Measurements from ENCODE around the gene TRABD2B. TPM values are rescaled to one million over a fixed set of nuclear protein-coding genes. Genes with fewer than 3 reads are reported as not detected.

Gene TRABD2B
- total and polyA plus RNA-seq, 2 experiments from 2014 or later = not detected

DNA sequence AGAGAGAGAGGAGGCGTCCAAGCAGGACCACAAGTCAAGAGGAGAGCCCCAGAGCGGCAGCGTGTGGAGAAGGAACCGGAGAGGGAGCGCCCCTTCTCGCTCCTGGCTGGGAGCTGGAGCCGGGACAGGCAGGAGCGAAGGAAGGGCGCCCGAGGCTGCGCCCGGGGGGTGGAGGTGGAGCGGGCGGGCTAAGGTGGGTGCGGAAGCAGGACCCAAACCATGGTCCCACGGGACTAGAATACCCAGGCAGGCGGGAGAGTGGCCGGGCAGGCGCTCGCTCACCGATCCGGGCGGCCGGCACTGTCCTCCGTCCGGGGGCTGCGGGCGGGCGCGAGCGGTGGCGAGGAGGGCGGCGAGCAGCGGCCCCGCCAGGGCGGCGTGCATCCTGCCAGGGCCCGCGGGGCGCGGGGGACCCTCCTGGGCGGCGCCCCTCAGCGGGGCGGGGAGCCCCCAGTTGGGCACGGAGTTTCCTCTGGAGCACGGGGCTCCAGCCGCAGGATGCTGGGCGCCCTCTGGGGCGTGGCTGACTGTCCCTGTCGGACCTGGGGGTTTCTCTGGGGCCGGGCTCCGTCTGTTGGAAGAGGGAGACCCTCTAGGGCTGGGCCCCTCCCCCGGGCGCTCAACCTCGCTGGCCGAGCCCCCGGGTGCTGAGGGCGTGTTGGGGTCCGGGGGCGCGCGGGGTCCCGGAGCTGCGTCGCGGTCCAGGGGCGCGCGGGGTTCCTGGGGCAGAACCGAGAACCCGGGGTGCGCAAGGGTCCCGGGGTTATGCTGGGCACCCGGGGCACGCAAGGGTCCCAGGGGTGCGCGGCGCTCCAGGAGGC is 569 bp downstream of the TRABD2B start:
- TF ChIP-seq EZH2 (IDR thresholded peaks at IDR 0.05; ENCODE audit: insufficient read depth, poor library complexity, severe bottlenecking) (peak; percentile 80), EZH2phosphoT487 (IDR thresholded peaks at IDR 0.05; ENCODE audit: insufficient read depth, low read depth) (no peak)
- no peak overlapping the region for H2AFZ ChIP-seq
- H3K9me2 ChIP-seq (ENCODE audit: insufficient read depth) = no peaks in the 10 kb centered on the region
- H3K4me2 ChIP-seq (ENCODE audit: unreplicated experiment) = peak overlapping the region; percentile 65
- H3K4me3 ChIP-seq = peak overlapping the region; percentile 49
- no peaks in the 10 kb centered on the region for H4K20me1 ChIP-seq (ENCODE audit: insufficient read depth)
- no peaks in the 10 kb centered on the region for H3K4me1 ChIP-seq (ENCODE audit: insufficient read depth)
- no peaks in the 10 kb centered on the region for H3F3A ChIP-seq (ENCODE audit: insufficient read depth)
- no peaks in the 10 kb centered on the region for H3K79me2 ChIP-seq (ENCODE audit: insufficient read depth)
- H3K9ac ChIP-seq = no peak overlapping the region
- peaks cover 63% of the 10 kb centered on the region for H3K27me3 ChIP-seq (replicated peaks; ENCODE audit: insufficient read depth)
- WGBS, 2 experiments (ENCODE audit: low coverage in 1 of 2, low lambda C conversion rate in 2 of 2, missing lambda C conversion rate in 2 of 2) = 5 to 7% methylated on average over 17 to 69 of the region's 80 CpGs
- H3K9me3 ChIP-seq (ENCODE audit: low read depth) = no peaks in the 10 kb centered on the region
- in situ Hi-C loops (cut with MboI) = no loop called here
- DNase-seq = peak; percentile 38
- no peak overlapping the region for H3K27ac ChIP-seq
- H3K36me3 ChIP-seq (ENCODE audit: low read depth) = no peaks in the 10 kb centered on the region

DNA sequence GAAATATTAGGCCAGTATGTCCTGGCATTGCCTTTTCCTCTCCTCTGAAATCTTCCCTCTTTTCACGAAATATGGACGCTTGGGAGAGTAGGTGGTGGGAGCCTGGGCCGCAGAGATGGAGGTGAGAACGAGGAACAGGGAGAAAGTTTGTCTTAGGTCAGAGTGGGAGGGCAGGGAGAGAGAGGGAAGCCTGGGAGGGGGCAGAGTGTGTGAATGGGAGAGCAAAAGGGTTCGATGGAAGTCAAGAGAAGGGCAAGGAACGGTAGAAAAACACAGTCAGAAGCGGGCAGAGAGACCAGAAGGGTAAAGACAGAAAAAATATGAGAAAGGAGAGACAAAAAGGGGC is 1.2 kb downstream of the TRABD2B start:
- WGBS, 2 experiments (ENCODE audit: low coverage in 1 of 2, low lambda C conversion rate in 2 of 2, missing lambda C conversion rate in 2 of 2) = 37 to 43% methylated on average over 7 of the region's 7 CpGs
- Histone ChIP-seq H3K4me3 (no peak overlapping the region), H3K9ac (no peak overlapping the region), H2AFZ (no peak overlapping the region), H3K4me1 (ENCODE audit: insufficient read depth) (no peaks in the 10 kb centered on the region), H3K27me3 (replicated peaks; ENCODE audit: insufficient read depth) (peaks cover 59% of the 10 kb centered on the region), H3K79me2 (ENCODE audit: insufficient read depth) (no peaks in the 10 kb centered on the region), H4K20me1 (ENCODE audit: insufficient read depth) (no peaks in the 10 kb centered on the region), H3K27ac (no peak overlapping the region), H3K9me2 (ENCODE audit: insufficient read depth) (no peaks in the 10 kb centered on the region), H3F3A (ENCODE audit: insufficient read depth) (no peaks in the 10 kb centered on the region), H3K36me3 (ENCODE audit: low read depth) (no peaks in the 10 kb centered on the region), H3K9me3 (ENCODE audit: low read depth) (no peaks in the 10 kb centered on the region), H3K4me2 (ENCODE audit: unreplicated experiment) (no peak overlapping the region)
- in situ Hi-C loops (cut with MboI) = no loop called here
- DNase-seq = no peak
- no peak for TF ChIP-seq EZH2 (IDR thresholded peaks at IDR 0.05; ENCODE audit: insufficient read depth, poor library complexity, severe bottlenecking)

DNA sequence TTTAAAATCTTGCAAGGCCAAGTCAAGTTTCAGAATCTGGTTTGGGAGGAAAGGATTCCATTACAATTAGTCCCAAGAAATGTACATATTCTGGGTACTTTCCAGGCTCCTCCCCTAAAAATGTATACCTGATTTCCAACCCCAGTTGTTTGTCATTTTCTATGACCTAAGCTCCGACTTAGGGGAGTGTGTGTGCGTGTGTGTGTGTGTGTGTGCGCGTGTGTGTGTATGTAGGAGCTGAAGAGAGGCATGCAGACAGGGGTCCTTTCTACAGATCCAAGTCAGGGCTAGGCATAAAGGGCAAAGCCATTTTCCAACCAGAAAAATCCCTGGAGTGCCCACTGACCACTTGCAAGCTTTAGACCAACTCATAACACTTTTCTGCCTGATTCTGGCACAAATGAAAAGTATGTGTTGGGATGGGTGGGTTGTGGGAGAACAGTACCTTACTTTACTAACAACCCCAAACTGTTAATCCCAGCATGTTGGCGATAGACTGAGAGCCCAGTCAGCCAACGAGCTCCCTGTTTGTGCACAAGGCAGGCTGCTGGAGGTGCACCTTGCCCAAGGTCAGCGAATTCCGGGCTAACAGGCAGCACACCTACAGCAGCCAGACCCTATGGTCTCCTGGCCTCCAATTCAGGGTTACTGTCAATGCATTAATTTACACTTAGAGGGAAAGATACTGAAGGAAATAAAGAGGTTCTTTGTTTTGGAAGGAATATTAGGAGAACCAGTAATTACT is 1.7 kb downstream of the TRABD2B start:
- Histone ChIP-seq H2AFZ (no peak overlapping the region), H3K27me3 (replicated peaks; ENCODE audit: insufficient read depth) (peaks cover 53% of the 10 kb centered on the region), H4K20me1 (ENCODE audit: insufficient read depth) (no peaks in the 10 kb centered on the region), H3K4me2 (ENCODE audit: unreplicated experiment) (no peak overlapping the region), H3K9me3 (ENCODE audit: low read depth) (no peaks in the 10 kb centered on the region), H3K9me2 (ENCODE audit: insufficient read depth) (no peaks in the 10 kb centered on the region), H3F3A (ENCODE audit: insufficient read depth) (no peaks in the 10 kb centered on the region), H3K36me3 (ENCODE audit: low read depth) (no peaks in the 10 kb centered on the region), H3K4me3 (no peak overlapping the region), H3K9ac (no peak overlapping the region), H3K4me1 (ENCODE audit: insufficient read depth) (no peaks in the 10 kb centered on the region), H3K27ac (no peak overlapping the region), H3K79me2 (ENCODE audit: insufficient read depth) (no peaks in the 10 kb centered on the region)
- in situ Hi-C loops (cut with MboI) = no loop called here
- no peak for TF ChIP-seq EZH2phosphoT487 (IDR thresholded peaks at IDR 0.05; ENCODE audit: insufficient read depth, low read depth)
- no peak for TF ChIP-seq EZH2 (IDR thresholded peaks at IDR 0.05; ENCODE audit: insufficient read depth, poor library complexity, severe bottlenecking)
- WGBS, 2 experiments (ENCODE audit: low coverage in 1 of 2, low lambda C conversion rate in 2 of 2, missing lambda C conversion rate in 2 of 2) = 69 to 75% methylated on average over 8 of the region's 8 CpGs
- no peak for DNase-seq

DNA sequence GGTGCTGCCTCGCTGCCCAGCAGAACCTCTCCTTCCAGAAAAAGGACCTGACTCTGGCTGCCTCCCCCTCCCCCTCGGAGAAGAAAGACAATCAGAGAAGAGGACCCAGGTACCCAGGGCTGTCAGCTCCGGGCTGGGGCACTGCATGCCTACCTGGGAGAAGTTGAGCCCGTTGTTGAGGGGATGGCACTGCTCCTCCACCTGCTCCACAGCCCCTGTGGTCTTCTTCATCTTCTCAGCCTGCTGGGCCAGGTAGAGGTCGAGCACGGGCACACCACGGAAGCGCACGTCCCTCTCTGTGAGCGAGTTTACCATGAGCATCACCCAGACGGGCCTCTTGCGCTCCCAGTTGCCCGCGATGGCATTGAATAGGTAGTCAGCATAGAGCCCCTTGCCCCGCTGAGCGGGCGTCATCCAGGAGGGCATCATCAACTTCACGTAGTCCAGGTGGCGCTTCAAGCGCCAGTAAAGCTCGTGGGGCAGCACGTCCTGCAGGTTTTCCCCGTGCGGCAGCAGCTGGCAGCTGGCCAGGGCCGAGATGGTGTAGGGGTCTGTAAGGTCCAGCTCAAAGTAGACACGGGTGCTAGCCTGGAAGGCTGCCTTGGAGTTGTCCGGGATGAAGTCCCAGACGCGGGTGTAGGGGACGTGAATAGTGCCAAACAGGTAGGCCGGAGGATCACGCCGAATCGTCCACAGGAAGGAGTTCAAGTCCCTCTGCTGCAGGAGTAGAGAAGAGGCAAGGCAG is 3.1 kb downstream of the TRABD2B start:
- Histone ChIP-seq H3K9me2 (ENCODE audit: insufficient read depth) (no peaks in the 10 kb centered on the region), H3K36me3 (ENCODE audit: low read depth) (no peaks in the 10 kb centered on the region), H3K4me3 (no peak overlapping the region), H3K4me2 (ENCODE audit: unreplicated experiment) (no peak overlapping the region), H3F3A (ENCODE audit: insufficient read depth) (no peaks in the 10 kb centered on the region), H3K79me2 (ENCODE audit: insufficient read depth) (no peaks in the 10 kb centered on the region), H3K4me1 (ENCODE audit: insufficient read depth) (no peaks in the 10 kb centered on the region), H2AFZ (no peak overlapping the region), H3K9ac (no peak overlapping the region), H3K27ac (no peak overlapping the region), H3K9me3 (ENCODE audit: low read depth) (no peaks in the 10 kb centered on the region), H3K27me3 (replicated peaks; ENCODE audit: insufficient read depth) (peaks cover 43% of the 10 kb centered on the region), H4K20me1 (ENCODE audit: insufficient read depth) (no peaks in the 10 kb centered on the region)
- no peak for TF ChIP-seq EZH2phosphoT487 (IDR thresholded peaks at IDR 0.05; ENCODE audit: insufficient read depth, low read depth)
- TF ChIP-seq EZH2 (IDR thresholded peaks at IDR 0.05; ENCODE audit: insufficient read depth, poor library complexity, severe bottlenecking) = no peak
- in situ Hi-C loops (cut with MboI) = no loop called here
- no peak for DNase-seq
- WGBS, 2 experiments (ENCODE audit: low coverage in 1 of 2, low lambda C conversion rate in 2 of 2, missing lambda C conversion rate in 2 of 2) = 85 to 87% methylated on average over 31 to 34 of the region's 34 CpGs

All from GM23248 (cell line).